ENCODE data around the gene WDFY4. TPM values are rescaled to one million over a fixed set of nuclear protein-coding genes. Genes with fewer than 3 reads are reported as not detected.

Gene WDFY4
- total and polyA plus RNA-seq, 4 experiments from 2014 or later: 0.29 to 1.00 (median 0.81) TPM; not detected in 1

DNA sequence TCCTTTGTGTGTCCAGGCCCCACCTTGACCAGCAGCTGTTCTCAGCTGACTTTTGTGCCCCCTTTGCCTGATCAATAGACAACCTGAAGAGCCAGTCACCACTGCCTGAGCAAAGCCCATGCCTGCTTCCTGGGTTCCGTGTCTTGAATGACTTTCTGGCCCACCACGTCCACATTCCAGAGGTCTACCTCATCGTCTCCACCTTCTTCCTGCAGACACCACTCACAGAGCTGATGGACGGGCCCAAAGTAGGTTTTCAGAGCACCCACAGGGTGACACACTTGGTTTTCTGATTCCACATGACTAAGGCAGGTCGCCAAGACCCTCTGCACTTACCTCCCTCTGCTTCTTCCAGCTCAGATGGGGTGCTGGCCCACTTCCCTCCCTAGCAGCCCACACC, 126.8 kb downstream of the WDFY4 start:
- ChIA-PET POLR2A (ENCODE audit: partially characterized antibody) (no interaction called here), CTCF (ENCODE audit: partially characterized antibody) (no interaction called here)
- no peaks in the 10 kb centered on the region for H3K27me3 ChIP-seq (ENCODE audit: insufficient read depth, low read length)
- Mint-ChIP-seq H3K36me3 (no peaks in the 10 kb centered on the region), H3K4me1 (no peaks in the 10 kb centered on the region), H3K27ac (peak overlapping the region in 1 of 7 donors; percentile 3), H3K27me3 (peaks cover 5 to 6% of the 10 kb centered on the region in 2 donors), H3K4me3 (no peak overlapping the region), H3K9me3 (peaks cover 0 to 1% (median 0%) of the 10 kb centered on the region in 8 donors)
- DNase-seq: no peak
- intact Hi-C loops (cut with micrococcal nuclease): no loop called here
- no peak overlapping the region for H3K27ac ChIP-seq (ENCODE audit: low read depth, low read length)
- H3K4me3 ChIP-seq (ENCODE audit: low read length in 2 of 2): no peak overlapping the region
- H3K36me3 ChIP-seq (ENCODE audit: insufficient read depth, low read length): no peaks in the 10 kb centered on the region
- H3K4me1 ChIP-seq (ENCODE audit: insufficient read depth, low read length): no peaks in the 10 kb centered on the region
- no peaks in the 10 kb centered on the region for H3K9me3 ChIP-seq (ENCODE audit: control insufficient read depth in 1 of 2, low read length in 2 of 2)

DNA sequence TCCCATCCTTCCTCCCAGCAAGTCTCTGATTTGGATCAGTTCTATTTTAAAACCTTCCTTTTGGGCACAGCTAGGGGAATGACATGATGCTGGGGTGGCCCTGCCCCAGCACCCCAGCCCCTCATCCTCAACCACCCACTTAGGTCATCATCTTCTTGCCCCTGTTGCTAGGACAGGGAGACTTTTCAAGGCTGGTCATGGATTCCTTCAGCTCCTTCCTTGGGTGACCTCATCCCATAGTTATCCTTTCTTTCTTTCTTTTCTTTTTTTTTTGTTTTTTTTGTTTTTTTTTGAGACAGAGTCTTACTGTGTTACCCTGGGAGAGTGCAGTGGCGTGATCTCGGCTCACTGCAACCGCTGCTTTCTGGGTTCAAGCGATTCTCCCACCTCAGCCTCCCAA, 127.2 kb downstream of the WDFY4 start:
- no peaks in the 10 kb centered on the region for H3K36me3 Mint-ChIP-seq
- H3K27ac Mint-ChIP-seq: peak overlapping the region in 1 of 7 donors; percentile 3
- Histone ChIP-seq H3K36me3 (ENCODE audit: insufficient read depth, low read length) (no peaks in the 10 kb centered on the region), H3K27ac (ENCODE audit: low read depth, low read length) (no peak overlapping the region), H3K9me3 (ENCODE audit: control insufficient read depth in 1 of 2, low read length in 2 of 2) (no peaks in the 10 kb centered on the region), H3K4me3 (ENCODE audit: low read length in 2 of 2) (no peak overlapping the region), H3K27me3 (ENCODE audit: insufficient read depth, low read length) (no peaks in the 10 kb centered on the region), H3K4me1 (ENCODE audit: insufficient read depth, low read length) (no peaks in the 10 kb centered on the region)
- H3K27me3 Mint-ChIP-seq: peaks cover 6 to 7% of the 10 kb centered on the region in 2 donors
- no peaks in the 10 kb centered on the region for H3K4me1 Mint-ChIP-seq
- CTCF ChIA-PET (ENCODE audit: partially characterized antibody): no interaction called here
- intact Hi-C loops (cut with micrococcal nuclease): no loop called here
- DNase-seq: no peak
- POLR2A ChIA-PET (ENCODE audit: partially characterized antibody): no interaction called here
- H3K4me3 Mint-ChIP-seq: no peak overlapping the region
- no peaks in the 10 kb centered on the region for H3K9me3 Mint-ChIP-seq

DNA sequence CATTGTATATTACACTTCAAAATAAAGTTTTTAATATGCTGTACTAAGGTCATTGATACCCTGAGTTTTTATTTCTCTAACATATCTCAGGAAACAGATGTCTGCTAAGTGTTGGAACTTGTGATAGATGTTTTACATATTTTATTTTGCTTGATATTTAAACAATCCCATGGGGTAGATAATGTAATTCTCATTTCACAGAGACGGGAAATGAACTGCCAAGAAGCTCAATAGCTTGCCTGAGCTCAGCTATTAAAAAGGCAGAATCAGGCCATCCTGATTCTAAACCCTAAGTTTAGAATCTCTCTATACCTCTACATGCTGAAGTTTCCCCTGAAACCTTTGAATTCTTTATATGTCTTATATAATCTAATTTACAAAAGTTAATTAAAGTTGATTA, 128.6 kb downstream of the WDFY4 start:
- no peaks in the 10 kb centered on the region for H3K9me3 Mint-ChIP-seq
- intact Hi-C loops (cut with micrococcal nuclease): no loop called here
- ChIA-PET CTCF (ENCODE audit: partially characterized antibody) (no interaction called here), POLR2A (ENCODE audit: partially characterized antibody) (no interaction called here)
- no peak for DNase-seq
- Histone ChIP-seq H3K4me1 (ENCODE audit: insufficient read depth, low read length) (no peaks in the 10 kb centered on the region), H3K36me3 (ENCODE audit: insufficient read depth, low read length) (no peaks in the 10 kb centered on the region), H3K9me3 (ENCODE audit: control insufficient read depth in 1 of 2, low read length in 2 of 2) (no peaks in the 10 kb centered on the region), H3K4me3 (ENCODE audit: low read length in 2 of 2) (no peak overlapping the region), H3K27me3 (ENCODE audit: insufficient read depth, low read length) (no peaks in the 10 kb centered on the region), H3K27ac (ENCODE audit: low read depth, low read length) (no peak overlapping the region)
- peaks cover 6 to 11% of the 10 kb centered on the region in 2 donors for H3K27me3 Mint-ChIP-seq
- no peaks in the 10 kb centered on the region for H3K36me3 Mint-ChIP-seq
- no peak overlapping the region for H3K27ac Mint-ChIP-seq
- H3K4me1 Mint-ChIP-seq: no peaks in the 10 kb centered on the region
- H3K4me3 Mint-ChIP-seq: no peak overlapping the region

DNA sequence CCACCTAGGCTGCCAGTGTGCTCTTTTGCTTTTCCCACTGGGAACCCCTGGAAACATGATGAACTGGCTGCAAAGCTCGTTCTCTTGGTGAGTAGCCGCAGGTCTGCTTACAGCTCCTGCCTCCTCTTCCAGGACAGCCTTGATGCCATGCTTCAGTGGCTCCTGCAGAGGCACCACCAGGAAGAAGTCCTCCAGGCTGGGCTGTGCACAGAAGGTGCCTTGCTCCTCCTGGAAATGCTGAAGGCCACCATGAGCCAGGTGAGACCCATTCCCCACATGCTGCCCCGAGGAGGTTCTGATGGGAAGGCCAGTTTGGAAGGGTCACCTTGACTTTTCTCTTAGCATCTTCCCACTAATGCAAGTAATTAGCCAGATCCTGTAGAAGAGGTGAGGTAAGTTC, 129.2 kb downstream of the WDFY4 start:
- H3K9me3 Mint-ChIP-seq: no peaks in the 10 kb centered on the region
- H3K27ac Mint-ChIP-seq: no peak overlapping the region
- Histone ChIP-seq H3K27ac (ENCODE audit: low read depth, low read length) (no peak overlapping the region), H3K36me3 (ENCODE audit: insufficient read depth, low read length) (no peaks in the 10 kb centered on the region), H3K27me3 (ENCODE audit: insufficient read depth, low read length) (no peaks in the 10 kb centered on the region), H3K4me3 (ENCODE audit: low read length in 2 of 2) (no peak overlapping the region), H3K4me1 (ENCODE audit: insufficient read depth, low read length) (no peaks in the 10 kb centered on the region), H3K9me3 (ENCODE audit: control insufficient read depth in 1 of 2, low read length in 2 of 2) (no peaks in the 10 kb centered on the region)
- H3K27me3 Mint-ChIP-seq: peaks cover 6 to 11% of the 10 kb centered on the region in 2 donors
- no peaks in the 10 kb centered on the region for H3K4me1 Mint-ChIP-seq
- H3K4me3 Mint-ChIP-seq: no peak overlapping the region
- no peaks in the 10 kb centered on the region for H3K36me3 Mint-ChIP-seq
- intact Hi-C loops (cut with micrococcal nuclease): no loop called here
- ChIA-PET CTCF (ENCODE audit: partially characterized antibody) (no interaction called here), POLR2A (ENCODE audit: partially characterized antibody) (no interaction called here)
- DNase-seq: no peak

DNA sequence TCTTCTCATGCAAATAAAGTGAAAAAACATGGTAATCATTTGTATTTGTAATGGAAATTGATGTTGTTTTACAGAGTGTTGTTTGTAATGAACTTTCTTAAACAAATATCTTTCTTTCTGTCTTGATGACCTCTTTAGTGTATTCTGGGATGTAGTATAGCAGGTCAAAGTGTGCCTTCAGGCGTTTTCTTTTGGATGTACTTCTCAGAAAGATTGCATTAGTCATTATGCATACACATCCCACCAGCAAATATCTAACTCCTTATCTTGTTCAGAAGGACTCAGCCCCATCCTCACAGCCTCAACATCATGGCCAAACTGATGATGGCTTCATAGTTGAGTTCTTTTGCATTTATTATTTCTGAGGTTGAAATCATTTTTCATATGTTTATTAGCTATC, 130.3 kb downstream of the WDFY4 start:
- H3K9me3 Mint-ChIP-seq: no peaks in the 10 kb centered on the region
- DNase-seq: no peak
- no peaks in the 10 kb centered on the region for H3K36me3 Mint-ChIP-seq
- intact Hi-C loops (cut with micrococcal nuclease): no loop called here
- no peaks in the 10 kb centered on the region for H3K27me3 ChIP-seq (ENCODE audit: insufficient read depth, low read length)
- no peaks in the 10 kb centered on the region for H3K9me3 ChIP-seq (ENCODE audit: control insufficient read depth in 1 of 2, low read length in 2 of 2)
- no peak overlapping the region for H3K4me3 Mint-ChIP-seq
- no peak overlapping the region for H3K4me3 ChIP-seq (ENCODE audit: low read length in 2 of 2)
- ChIA-PET POLR2A (ENCODE audit: partially characterized antibody) (no interaction called here), CTCF (ENCODE audit: partially characterized antibody) (no interaction called here)
- no peaks in the 10 kb centered on the region for H3K36me3 ChIP-seq (ENCODE audit: insufficient read depth, low read length)
- H3K4me1 ChIP-seq (ENCODE audit: insufficient read depth, low read length): no peaks in the 10 kb centered on the region
- no peaks in the 10 kb centered on the region for H3K4me1 Mint-ChIP-seq
- peaks cover 6 to 11% of the 10 kb centered on the region in 2 donors for H3K27me3 Mint-ChIP-seq
- no peak overlapping the region for H3K27ac Mint-ChIP-seq
- no peak overlapping the region for H3K27ac ChIP-seq (ENCODE audit: low read depth, low read length)

DNA sequence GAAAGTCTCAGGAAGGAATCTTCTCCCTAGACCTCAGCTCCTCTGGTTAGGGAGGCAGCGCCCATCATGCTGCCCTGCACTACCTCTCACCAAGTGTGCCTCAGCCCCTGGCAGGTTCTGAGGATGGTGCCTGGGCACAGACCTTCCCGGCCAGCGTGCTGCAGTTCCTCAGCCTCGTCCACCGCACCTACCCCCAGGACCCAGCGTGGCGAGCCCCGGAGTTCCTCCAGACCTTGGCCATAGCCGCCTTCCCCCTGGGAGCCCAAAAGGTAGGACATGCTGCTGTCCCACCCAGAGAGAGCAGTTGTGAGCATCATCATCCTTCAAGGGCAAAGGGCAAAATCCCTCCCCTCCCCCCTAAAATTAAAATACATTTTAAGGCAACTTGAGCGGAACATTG, 132.5 kb downstream of the WDFY4 start:
- peaks cover 5 to 11% of the 10 kb centered on the region in 2 donors for H3K27me3 Mint-ChIP-seq
- Histone ChIP-seq H3K36me3 (ENCODE audit: insufficient read depth, low read length) (no peaks in the 10 kb centered on the region), H3K27me3 (ENCODE audit: insufficient read depth, low read length) (no peaks in the 10 kb centered on the region), H3K4me1 (ENCODE audit: insufficient read depth, low read length) (no peaks in the 10 kb centered on the region), H3K9me3 (ENCODE audit: control insufficient read depth in 1 of 2, low read length in 2 of 2) (no peaks in the 10 kb centered on the region), H3K4me3 (ENCODE audit: low read length in 2 of 2) (no peak overlapping the region), H3K27ac (ENCODE audit: low read depth, low read length) (no peak overlapping the region)
- no peak overlapping the region for H3K27ac Mint-ChIP-seq
- intact Hi-C loops (cut with micrococcal nuclease): no loop called here
- no peaks in the 10 kb centered on the region for H3K9me3 Mint-ChIP-seq
- CTCF ChIA-PET (ENCODE audit: partially characterized antibody): no interaction called here
- H3K4me3 Mint-ChIP-seq: no peak overlapping the region
- no peaks in the 10 kb centered on the region for H3K36me3 Mint-ChIP-seq
- POLR2A ChIA-PET (ENCODE audit: partially characterized antibody): no interaction called here
- H3K4me1 Mint-ChIP-seq: peaks cover 0 to 5% (median 0%) of the 10 kb centered on the region in 4 donors
- DNase-seq: no peak

GRCh38 chr10:48818081-48818480, 133.4 kb downstream of the WDFY4 start:
- no peaks in the 10 kb centered on the region for H3K27me3 ChIP-seq (ENCODE audit: insufficient read depth, low read length)
- Mint-ChIP-seq H3K27ac (no peak overlapping the region), H3K9me3 (no peaks in the 10 kb centered on the region), H3K4me1 (peaks cover 0 to 5% (median 0%) of the 10 kb centered on the region in 4 donors), H3K27me3 (peaks cover 3 to 6% of the 10 kb centered on the region in 2 donors), H3K36me3 (no peaks in the 10 kb centered on the region), H3K4me3 (no peak overlapping the region)
- H3K4me1 ChIP-seq (ENCODE audit: insufficient read depth, low read length): no peaks in the 10 kb centered on the region
- H3K27ac ChIP-seq (ENCODE audit: low read depth, low read length): no peak overlapping the region
- intact Hi-C loops (cut with micrococcal nuclease): no loop called here
- H3K9me3 ChIP-seq (ENCODE audit: control insufficient read depth in 1 of 2, low read length in 2 of 2): no peaks in the 10 kb centered on the region
- no peak for DNase-seq
- CTCF ChIA-PET (ENCODE audit: partially characterized antibody): no interaction called here
- no peak overlapping the region for H3K4me3 ChIP-seq (ENCODE audit: low read length in 2 of 2)
- POLR2A ChIA-PET (ENCODE audit: partially characterized antibody): no interaction called here
- H3K36me3 ChIP-seq (ENCODE audit: insufficient read depth, low read length): no peaks in the 10 kb centered on the region

- Mint-ChIP-seq H3K27ac (no peak overlapping the region), H3K9me3 (no peaks in the 10 kb centered on the region), H3K27me3 (peaks cover 3 to 6% of the 10 kb centered on the region in 2 donors), H3K4me1 (peaks cover 0 to 5% (median 0%) of the 10 kb centered on the region in 4 donors), H3K36me3 (no peaks in the 10 kb centered on the region), H3K4me3 (no peak overlapping the region)
- Histone ChIP-seq H3K9me3 (ENCODE audit: control insufficient read depth in 1 of 2, low read length in 2 of 2) (no peaks in the 10 kb centered on the region), H3K36me3 (ENCODE audit: insufficient read depth, low read length) (no peaks in the 10 kb centered on the region), H3K27me3 (ENCODE audit: insufficient read depth, low read length) (no peaks in the 10 kb centered on the region), H3K27ac (ENCODE audit: low read depth, low read length) (no peak overlapping the region), H3K4me1 (ENCODE audit: insufficient read depth, low read length) (no peaks in the 10 kb centered on the region), H3K4me3 (ENCODE audit: low read length in 2 of 2) (no peak overlapping the region)
- POLR2A ChIA-PET (ENCODE audit: partially characterized antibody): no interaction called here
- intact Hi-C loops (cut with micrococcal nuclease): no loop called here
- CTCF ChIA-PET (ENCODE audit: partially characterized antibody): no interaction called here
- no peak for DNase-seq
These were observed 134.3 kb downstream of the WDFY4 start for GRCh38 chr10:48818861-48819520.

All from CD4-positive, alpha-beta memory T cell (primary cell).